GM18870 (cell line): ENCODE results near the gene GEMIN2.
"Not testable (repeated sequence)": the region's sequence is repeated elsewhere in the genome, so short reads cannot be mapped to it uniquely, and the experiment has no call there.

Experiments
- ATAC-seq: cut with Tn5 transposase; IDR thresholded peaks from one replicate; pipeline ENCODE4 v1.9.1; 2021; ENCODE audit warnings: moderate library complexity; ENCODE audit not compliant: unreplicated experiment

GEMIN2 gene

GRCh38 chr14:39175445-39176262, 61.5 kb downstream of the GEMIN2 start:
- no peak for ATAC-seq

- ATAC-seq: no peak
Observed at GRCh38 chr14:39176263-39177167, 62.4 kb downstream of the GEMIN2 start.

DNA sequence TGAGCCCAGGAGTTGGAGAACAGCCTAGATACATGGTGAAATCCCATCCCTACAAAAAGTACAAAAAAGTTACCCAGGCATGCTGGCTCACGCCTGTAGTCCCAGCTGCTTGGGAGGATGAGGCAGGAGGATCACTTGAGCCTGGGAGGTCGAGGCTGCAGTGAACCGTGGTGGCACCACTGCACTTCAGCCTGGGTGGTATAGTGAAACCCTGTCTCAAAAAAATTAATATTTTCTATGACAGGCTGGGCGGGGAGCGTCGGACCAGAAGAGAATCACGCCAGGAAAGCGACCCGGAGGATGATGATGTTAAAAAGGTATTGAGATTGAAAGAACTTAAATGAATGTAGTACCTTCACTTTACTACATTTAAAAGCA, 63.0 kb downstream of the GEMIN2 start:
- ATAC-seq: no peak

DNA sequence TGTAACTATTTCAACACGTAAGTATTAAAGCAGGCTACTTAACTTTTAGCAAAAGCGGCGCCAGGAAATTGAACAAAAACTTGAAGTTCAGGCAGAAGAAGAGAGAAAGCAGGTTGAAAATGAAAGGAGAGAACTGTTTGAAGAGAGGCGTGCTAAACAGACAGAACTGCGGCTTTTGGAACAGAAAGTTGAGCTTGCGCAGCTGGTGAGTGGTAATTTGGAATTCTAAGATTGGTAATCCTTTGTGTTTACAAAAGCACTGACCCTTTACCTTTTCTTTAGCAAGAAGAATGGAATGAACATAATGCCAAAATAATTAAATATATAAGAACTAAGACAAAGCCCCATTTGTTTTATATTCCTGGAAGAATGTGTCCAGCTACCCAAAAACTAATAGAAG, 64.9 kb downstream of the GEMIN2 start:
- ATAC-seq: no peak

- no peak for ATAC-seq
Observed at GRCh38 chr14:39180553-39180952, 66.4 kb downstream of the GEMIN2 start.

- ATAC-seq: no peak
Observed at GRCh38 chr14:39181026-39181692, 67.0 kb downstream of the GEMIN2 start.

DNA sequence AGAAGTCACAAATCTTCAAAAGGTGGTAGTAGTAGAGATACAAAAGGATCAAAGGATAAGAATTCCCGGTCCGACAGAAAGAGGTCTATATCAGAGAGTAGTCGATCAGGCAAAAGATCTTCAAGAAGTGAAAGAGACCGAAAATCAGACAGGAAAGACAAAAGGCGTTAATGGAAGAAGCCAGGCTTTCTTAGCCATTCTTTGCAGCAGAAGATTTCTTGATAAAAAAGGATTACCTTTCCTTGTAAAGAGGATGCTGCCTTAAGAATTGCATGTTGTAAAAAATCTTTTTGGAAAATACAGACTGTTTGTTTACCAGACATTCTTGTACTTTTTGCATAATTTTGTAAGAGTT, 67.5 kb downstream of the GEMIN2 start:
- no peak for ATAC-seq

- ATAC-seq: no peak
Observed at GRCh38 chr14:39182770-39183684, 68.9 kb downstream of the GEMIN2 start.

DNA sequence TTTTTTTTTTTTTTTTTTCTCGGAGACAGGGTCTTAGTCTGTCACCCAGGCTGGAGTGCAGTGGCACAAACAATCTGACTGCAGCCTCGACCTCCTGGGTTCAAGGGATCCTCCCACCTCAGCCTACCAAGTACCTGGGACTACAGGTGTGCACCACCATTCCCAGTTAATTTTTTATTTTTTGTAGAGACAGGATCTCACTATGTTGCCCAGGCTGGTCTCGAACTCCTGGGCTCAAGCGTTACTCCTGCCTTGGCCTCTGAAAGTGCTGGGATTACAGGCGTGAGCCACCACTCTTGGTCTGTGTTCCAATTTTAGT, 69.5 kb downstream of the GEMIN2 start:
- ATAC-seq: not testable (repeated sequence)

GRCh38 chr14:39184628-39185255, 70.6 kb downstream of the GEMIN2 start:
- ATAC-seq: no peak

- ATAC-seq: no peak
Observed at GRCh38 chr14:39185256-39186049, 71.3 kb downstream of the GEMIN2 start.
